HG03280 (cell line): ENCODE results near the gene GGTA1.
"Not testable (repeated sequence)": the region's sequence is repeated elsewhere in the genome, so short reads cannot be mapped to it uniquely, and the experiment has no call there.

Source experiments
- ATAC-seq: cut with Tn5 transposase; IDR thresholded peaks from one replicate; pipeline ENCODE4 v1.9.1; 2021; ENCODE audit warnings: mild to moderate bottlenecking, moderate library complexity; ENCODE audit not compliant: unreplicated experiment

GGTA1 gene

GRCh38 chr9:121463026-121463807 is 36.4 kb downstream of the GGTA1 start:
- no peak for ATAC-seq

DNA sequence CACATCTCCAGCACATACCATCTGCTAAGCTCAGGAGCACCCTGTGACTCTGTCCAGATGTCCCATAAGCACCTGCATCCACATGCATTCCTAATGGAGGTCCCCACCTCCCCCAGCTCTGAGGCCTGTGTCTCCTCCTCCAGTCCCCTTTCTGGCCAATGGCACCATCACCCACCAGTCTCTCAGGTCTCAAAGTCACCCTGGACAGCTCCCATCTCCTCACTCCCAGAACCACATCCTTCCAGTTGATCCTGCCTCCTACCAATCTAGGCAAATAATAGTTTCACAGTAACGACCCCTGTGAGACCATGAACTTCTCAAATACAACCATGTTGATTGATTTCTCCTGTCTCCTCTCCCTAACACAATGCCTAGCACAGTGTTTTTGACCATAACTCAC is 40.1 kb downstream of the GGTA1 start:
- ATAC-seq = no peak

DNA sequence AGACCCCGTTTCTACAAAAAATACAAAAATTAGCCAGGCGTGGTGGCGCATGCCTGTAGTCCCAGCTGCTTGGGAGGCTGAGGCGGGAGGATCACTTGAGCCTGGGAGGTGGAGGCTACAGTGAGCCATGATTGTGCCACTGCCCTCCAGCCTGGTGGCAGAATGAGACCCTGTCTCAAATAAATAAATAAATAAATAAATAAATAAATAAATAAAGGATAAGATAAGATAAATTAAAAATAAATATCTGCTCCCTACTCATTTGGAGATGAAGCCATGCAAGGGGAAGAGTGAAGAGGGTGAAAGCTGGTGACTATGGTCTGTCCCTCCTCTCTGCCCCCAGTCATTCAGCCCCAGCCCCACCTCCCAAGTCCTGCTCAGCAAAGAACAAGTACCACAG is 41.2 kb downstream of the GGTA1 start:
- ATAC-seq = not testable (repeated sequence)

- ATAC-seq = no peak
These were observed 44.0 kb downstream of the GGTA1 start for GRCh38 chr9:121455527-121456239.

GRCh38 chr9:121454972-121455371 is 44.7 kb downstream of the GGTA1 start:
- ATAC-seq = no peak

GRCh38 chr9:121453232-121453892 is 46.3 kb downstream of the GGTA1 start:
- no peak for ATAC-seq

- ATAC-seq = no peak
These were observed 47.6 kb downstream of the GGTA1 start for GRCh38 chr9:121452085-121452484.

GRCh38 chr9:121451586-121451985 is 48.1 kb downstream of the GGTA1 start:
- ATAC-seq = no peak

DNA sequence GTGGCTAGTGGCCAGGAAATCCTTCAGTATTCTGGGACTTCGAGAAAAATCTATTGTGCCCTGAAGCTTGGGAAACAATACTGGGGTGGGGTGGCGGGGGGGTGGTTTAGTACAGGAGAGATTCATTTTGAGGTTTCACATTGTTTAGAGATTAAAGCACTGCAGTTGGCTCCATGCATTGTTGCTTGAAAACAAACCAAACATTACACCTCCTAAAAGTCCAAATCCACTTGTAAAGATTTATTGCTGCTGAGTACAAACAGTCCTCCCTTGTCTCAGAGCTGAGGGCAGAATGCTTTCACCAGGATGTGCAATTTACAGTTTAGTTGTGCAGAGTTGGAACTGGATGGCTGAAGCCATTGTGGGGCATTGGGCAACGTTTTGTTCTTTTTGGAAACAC is 49.4 kb downstream of the GGTA1 start:
- ATAC-seq = no peak

GRCh38 chr9:121449786-121450185 is 49.9 kb downstream of the GGTA1 start:
- no peak for ATAC-seq

- no peak for ATAC-seq
These were observed 52.3 kb downstream of the GGTA1 start for GRCh38 chr9:121447321-121447834.

- ATAC-seq = no peak
These were observed 53.7 kb downstream of the GGTA1 start for GRCh38 chr9:121445986-121446385.

GRCh38 chr9:121443981-121444380 is 55.7 kb downstream of the GGTA1 start:
- ATAC-seq = no peak

GRCh38 chr9:121441165-121441564 is 58.5 kb downstream of the GGTA1 start:
- no peak for ATAC-seq

DNA sequence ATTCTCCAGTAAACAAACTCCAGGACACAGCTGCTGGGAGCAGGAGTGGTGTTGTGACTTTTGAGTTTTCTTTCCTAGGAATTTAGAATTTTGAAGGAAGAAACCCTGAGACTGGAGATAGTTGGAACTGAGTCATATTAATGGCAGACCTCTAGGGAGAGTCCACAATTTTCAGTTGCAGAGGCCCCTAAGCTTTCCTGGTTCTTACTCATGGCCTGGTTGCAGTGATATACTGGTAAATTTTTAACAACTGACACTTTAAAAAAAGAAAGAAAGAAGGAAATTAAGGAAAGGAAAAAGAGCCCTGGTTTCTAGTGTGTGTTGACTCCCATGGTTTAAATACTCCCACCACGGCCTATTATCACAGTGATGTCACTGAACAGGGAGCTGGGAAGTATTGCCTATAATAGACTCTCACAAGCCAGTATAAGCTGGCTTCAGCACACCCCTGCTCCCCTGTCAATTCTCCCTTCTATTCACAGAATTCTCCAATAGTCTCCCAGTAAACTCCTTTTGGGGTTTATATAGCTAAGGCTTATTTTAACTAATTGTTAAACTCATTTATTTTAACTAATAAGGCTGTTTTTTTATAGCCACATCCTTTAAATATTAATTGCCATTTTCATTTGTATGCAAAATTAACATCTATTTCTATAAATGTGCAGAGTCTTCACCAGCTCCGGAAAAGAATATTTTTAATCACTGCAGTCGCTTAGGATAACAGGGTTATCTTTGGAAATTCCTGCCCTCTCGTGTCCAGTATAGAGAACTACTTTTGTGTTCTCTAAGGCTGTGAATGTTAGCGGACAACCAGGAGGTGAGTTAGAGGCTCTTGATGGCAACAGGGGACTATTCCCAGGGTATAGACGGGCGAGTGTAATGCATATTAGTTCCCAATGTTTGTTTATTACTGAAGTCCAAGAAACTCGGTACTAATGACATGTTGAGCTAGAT is 59.7 kb downstream of the GGTA1 start:
- no peak for ATAC-seq

DNA sequence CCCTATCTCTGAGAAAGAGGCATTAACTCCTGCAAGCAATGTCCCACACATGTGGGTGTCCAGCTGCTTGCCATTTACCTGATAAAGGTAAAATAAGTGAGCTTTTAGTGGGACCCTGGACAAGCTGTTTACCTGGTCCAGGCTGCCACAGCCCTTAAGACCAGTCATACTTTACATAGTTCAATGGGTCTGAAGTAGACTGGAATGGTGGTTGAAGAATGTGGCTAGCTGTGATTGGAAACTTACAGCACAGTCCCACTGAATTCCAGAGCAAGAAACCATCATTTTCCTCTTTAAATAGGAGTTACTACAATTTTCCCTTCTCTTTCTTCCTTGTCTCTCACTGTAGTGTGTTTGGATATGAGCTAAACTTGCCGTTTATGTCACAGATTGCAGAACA is 60.6 kb downstream of the GGTA1 start:
- no peak for ATAC-seq

DNA sequence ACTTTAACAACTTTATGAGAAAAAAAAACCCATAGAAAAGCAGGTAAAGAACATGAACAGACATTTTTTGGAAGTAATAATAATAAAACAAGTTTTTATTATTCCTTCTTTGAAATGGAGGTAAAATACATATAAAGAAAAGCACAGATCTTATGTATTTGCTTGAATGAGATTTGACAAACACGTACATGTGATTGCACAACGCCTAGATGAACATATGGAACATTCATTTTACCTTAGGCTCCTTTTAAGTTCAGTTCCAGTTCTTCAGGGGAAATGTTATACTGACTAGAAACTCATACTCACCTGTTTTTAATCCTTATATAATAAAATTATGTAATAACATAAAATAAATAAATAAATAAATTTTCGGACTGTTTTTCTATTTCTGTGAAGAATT is 61.8 kb downstream of the GGTA1 start:
- no peak for ATAC-seq

- ATAC-seq = not testable (repeated sequence)
These were observed 62.6 kb downstream of the GGTA1 start for GRCh38 chr9:121437046-121437445.

DNA sequence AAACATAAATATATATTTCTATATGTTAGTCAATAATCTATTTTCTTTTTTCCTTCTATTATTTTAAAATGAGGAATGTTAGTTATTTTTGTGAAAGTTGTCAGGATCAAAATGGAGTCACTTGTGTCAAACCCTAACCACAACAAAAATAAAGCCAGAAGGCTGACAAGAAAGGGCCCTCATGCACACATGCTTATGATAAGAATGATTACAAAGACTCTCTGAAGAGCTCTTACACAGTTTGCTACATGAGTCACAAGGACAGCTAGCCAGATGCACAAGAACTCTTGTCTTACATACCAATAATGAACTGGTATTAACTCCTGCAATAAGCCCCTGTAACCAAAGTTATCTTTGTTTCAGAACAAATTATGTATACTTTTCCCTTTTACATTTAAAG is 64.7 kb downstream of the GGTA1 start:
- no peak for ATAC-seq

DNA sequence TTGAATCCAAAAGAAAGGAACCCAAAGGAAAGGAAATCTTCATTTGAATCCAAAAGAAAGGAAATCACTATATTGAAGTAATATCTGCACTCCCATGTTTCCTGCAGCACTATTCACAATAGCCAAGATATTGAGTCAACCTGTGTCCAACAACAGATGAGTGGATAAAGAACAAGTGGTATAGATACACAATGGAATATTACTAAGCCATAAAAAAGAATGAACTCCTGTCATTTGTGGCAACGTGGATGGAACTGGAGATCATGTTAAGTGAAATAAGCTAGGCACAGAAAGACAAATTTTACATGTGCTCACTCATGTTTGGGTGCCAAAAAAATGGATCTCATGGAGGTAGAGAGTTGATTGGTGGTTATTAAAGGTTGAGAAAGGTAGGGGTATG is 71.7 kb downstream of the GGTA1 start:
- no peak for ATAC-seq

- ATAC-seq = no peak
These were observed 75.6 kb downstream of the GGTA1 start for GRCh38 chr9:121424024-121424432.
